Measurements from ENCODE around the gene NTNG1. TPM values are rescaled to one million over a fixed set of nuclear protein-coding genes. Genes with fewer than 3 reads are reported as not detected.

The NTNG1 gene
- total RNA-seq, 2 experiments from 2014 or later: 0.30 TPM; not detected in 1

GRCh38 chr1:107243461-107243860, 102.6 kb downstream of the NTNG1 start:
- POLR2A ChIA-PET: no interaction called here
- Mint-ChIP-seq H3K36me3 (no peaks in the 10 kb centered on the region), H3K4me1 (peaks cover 1% of the 10 kb centered on the region), H3K27me3 (peaks cover 18% of the 10 kb centered on the region), H3K4me3 (no peak overlapping the region), H3K27ac (no peak overlapping the region), H3K9me3 (no peaks in the 10 kb centered on the region)
- no peak for DNase-seq
- ATAC-seq (ENCODE audit: low read depth): no peak

- POLR2A ChIA-PET: no interaction called here
- Mint-ChIP-seq H3K36me3 (no peaks in the 10 kb centered on the region), H3K27ac (no peak overlapping the region), H3K4me3 (no peak overlapping the region), H3K4me1 (peaks cover 6% of the 10 kb centered on the region), H3K9me3 (no peaks in the 10 kb centered on the region), H3K27me3 (peaks cover 18% of the 10 kb centered on the region)
- ATAC-seq (ENCODE audit: low read depth) (no peak), DNase-seq (no peak)
These were observed 104.1 kb downstream of the NTNG1 start for GRCh38 chr1:107244709-107245500.

GRCh38 chr1:107246775-107247345, 106.0 kb downstream of the NTNG1 start:
- Mint-ChIP-seq H3K9me3 (no peaks in the 10 kb centered on the region), H3K36me3 (no peaks in the 10 kb centered on the region), H3K27ac (no peak overlapping the region), H3K4me3 (no peak overlapping the region), H3K27me3 (peaks cover 21% of the 10 kb centered on the region), H3K4me1 (peaks cover 10% of the 10 kb centered on the region)
- DNase-seq: no peak
- no peak for ATAC-seq (ENCODE audit: low read depth)
- POLR2A ChIA-PET: no interaction called here

- POLR2A ChIA-PET: no interaction called here
- H3K9me3 Mint-ChIP-seq: no peaks in the 10 kb centered on the region
These were observed 106.8 kb downstream of the NTNG1 start for GRCh38 chr1:107247679-107248078.

GRCh38 chr1:107250169-107250568, 109.3 kb downstream of the NTNG1 start:
- DNase-seq: no peak
- Mint-ChIP-seq H3K27ac (no peak overlapping the region), H3K4me1 (peaks cover 8% of the 10 kb centered on the region), H3K9me3 (no peaks in the 10 kb centered on the region), H3K36me3 (no peaks in the 10 kb centered on the region), H3K27me3 (peaks cover 18% of the 10 kb centered on the region), H3K4me3 (no peak overlapping the region)
- POLR2A ChIA-PET: no interaction called here
- no peak for ATAC-seq (ENCODE audit: low read depth)

More at GRCh38 chr1:107247679-107248078, 106.8 kb downstream of the NTNG1 start:
- peaks cover 10% of the 10 kb centered on the region for H3K4me1 Mint-ChIP-seq
- DNase-seq (no peak), ATAC-seq (ENCODE audit: low read depth) (no peak)
- H3K27ac Mint-ChIP-seq: no peak overlapping the region
- H3K36me3 Mint-ChIP-seq: no peaks in the 10 kb centered on the region
- peaks cover 22% of the 10 kb centered on the region for H3K27me3 Mint-ChIP-seq
- no peak overlapping the region for H3K4me3 Mint-ChIP-seq

GRCh38 chr1:107251083-107251482, 110.2 kb downstream of the NTNG1 start:
- H3K27ac Mint-ChIP-seq: no peak overlapping the region
- peaks cover 18% of the 10 kb centered on the region for H3K27me3 Mint-ChIP-seq
- POLR2A ChIA-PET: no interaction called here
- H3K4me1 Mint-ChIP-seq: peaks cover 8% of the 10 kb centered on the region
- no peak overlapping the region for H3K4me3 Mint-ChIP-seq
- ATAC-seq (ENCODE audit: low read depth) (no peak), DNase-seq (no peak)
- H3K9me3 Mint-ChIP-seq: no peaks in the 10 kb centered on the region
- H3K36me3 Mint-ChIP-seq: no peaks in the 10 kb centered on the region

GRCh38 chr1:107251839-107252238, 111.0 kb downstream of the NTNG1 start:
- POLR2A ChIA-PET: no interaction called here
- ATAC-seq (ENCODE audit: low read depth): no peak
- Mint-ChIP-seq H3K27me3 (peaks cover 18% of the 10 kb centered on the region), H3K27ac (no peak overlapping the region), H3K4me3 (no peak overlapping the region), H3K9me3 (no peaks in the 10 kb centered on the region), H3K4me1 (peaks cover 8% of the 10 kb centered on the region), H3K36me3 (no peaks in the 10 kb centered on the region)
- no peak for DNase-seq

- ATAC-seq (ENCODE audit: low read depth) (no peak), DNase-seq (no peak)
- Mint-ChIP-seq H3K27ac (no peak overlapping the region), H3K9me3 (no peaks in the 10 kb centered on the region), H3K4me1 (peaks cover 8% of the 10 kb centered on the region), H3K27me3 (peaks cover 15% of the 10 kb centered on the region), H3K36me3 (no peaks in the 10 kb centered on the region), H3K4me3 (no peak overlapping the region)
- POLR2A ChIA-PET: no interaction called here
These were observed 111.4 kb downstream of the NTNG1 start for GRCh38 chr1:107252271-107252670.

GRCh38 chr1:107254306-107254705, 113.5 kb downstream of the NTNG1 start:
- no peak overlapping the region for H3K4me3 Mint-ChIP-seq
- peaks cover 8% of the 10 kb centered on the region for H3K4me1 Mint-ChIP-seq
- no peaks in the 10 kb centered on the region for H3K36me3 Mint-ChIP-seq
- POLR2A ChIA-PET: no interaction called here
- DNase-seq: no peak
- peaks cover 7% of the 10 kb centered on the region for H3K27me3 Mint-ChIP-seq
- H3K9me3 Mint-ChIP-seq: no peaks in the 10 kb centered on the region
- ATAC-seq (ENCODE audit: low read depth): no peak
- H3K27ac Mint-ChIP-seq: no peak overlapping the region

- Mint-ChIP-seq H3K4me3 (no peak overlapping the region), H3K27me3 (peaks cover 7% of the 10 kb centered on the region), H3K27ac (no peak overlapping the region), H3K4me1 (no peaks in the 10 kb centered on the region), H3K36me3 (no peaks in the 10 kb centered on the region), H3K9me3 (no peaks in the 10 kb centered on the region)
- no peak for ATAC-seq (ENCODE audit: low read depth)
- no peak for DNase-seq
- POLR2A ChIA-PET: no interaction called here
These were observed 114.6 kb downstream of the NTNG1 start for GRCh38 chr1:107255469-107255868.

- no peak overlapping the region for H3K27ac Mint-ChIP-seq
- DNase-seq (no peak), ATAC-seq (ENCODE audit: low read depth) (no peak)
- no peaks in the 10 kb centered on the region for H3K9me3 Mint-ChIP-seq
- H3K36me3 Mint-ChIP-seq: no peaks in the 10 kb centered on the region
- POLR2A ChIA-PET: no interaction called here
- H3K4me1 Mint-ChIP-seq: peaks cover 1% of the 10 kb centered on the region
- no peaks in the 10 kb centered on the region for H3K27me3 Mint-ChIP-seq
- H3K4me3 Mint-ChIP-seq: no peak overlapping the region
These were observed 121.8 kb downstream of the NTNG1 start for GRCh38 chr1:107262467-107263286.

GRCh38 chr1:107263291-107263915, 122.6 kb downstream of the NTNG1 start:
- ATAC-seq (ENCODE audit: low read depth): no peak
- no peak for DNase-seq
- no peaks in the 10 kb centered on the region for H3K9me3 Mint-ChIP-seq
- no peak overlapping the region for H3K27ac Mint-ChIP-seq
- peaks cover 1% of the 10 kb centered on the region for H3K4me1 Mint-ChIP-seq
- H3K27me3 Mint-ChIP-seq: no peaks in the 10 kb centered on the region
- no peak overlapping the region for H3K4me3 Mint-ChIP-seq
- POLR2A ChIA-PET: no interaction called here
- no peaks in the 10 kb centered on the region for H3K36me3 Mint-ChIP-seq

GRCh38 chr1:107264007-107264406, 123.2 kb downstream of the NTNG1 start:
- ATAC-seq (ENCODE audit: low read depth) (no peak), DNase-seq (no peak)
- Mint-ChIP-seq H3K27me3 (no peaks in the 10 kb centered on the region), H3K4me1 (peaks cover 1% of the 10 kb centered on the region), H3K36me3 (no peaks in the 10 kb centered on the region), H3K27ac (no peak overlapping the region), H3K4me3 (no peak overlapping the region), H3K9me3 (no peaks in the 10 kb centered on the region)
- POLR2A ChIA-PET: no interaction called here
